HL-60 (cell line): ENCODE data around the gene MED29.

ENCODE experiments used
- DNase-seq, 2 experiments: peaks; one replicate each; pipeline ENCODE4 v3.0.0-alpha.2; 2010 to 2020; ENCODE audit warnings: low read depth in 1 of 2, low spot score in 1 of 2
- H3K27ac ChIP-seq: fragments of 250-450 bp; sonication (Bioruptor Pico); replicated peaks from 2 replicates; pipeline ENCODE4 v1.5.1; 2020; ENCODE audit warnings: mild to moderate bottlenecking, moderate library complexity
- H3K27me3 ChIP-seq: fragments of 250-450 bp; sonication (Bioruptor Pico); 2 replicates; pipeline ENCODE4 v1.5.1; 2021; ENCODE audit warnings: mild to moderate bottlenecking, moderate library complexity; ENCODE audit not compliant: insufficient read depth, poor library complexity, severe bottlenecking
- H3K4me3 ChIP-seq: replicated peaks from 2 replicates; pipeline ENCODE4 v1.5.1; 2011; ENCODE audit warnings: mild to moderate bottlenecking, control low read depth, low read length; ENCODE audit not compliant: insufficient read depth
- GABPA ChIP-seq: IDR thresholded peaks from 2 replicates; pipeline ENCODE4 v1.6.1; 2012; ENCODE audit warnings: low read depth
- POLR2AphosphoS5 ChIP-seq: IDR thresholded peaks from 2 replicates; pipeline ENCODE4 v1.6.1; 2012; ENCODE audit warnings: low read depth
- SPI1 ChIP-seq: IDR thresholded peaks from 2 replicates; pipeline ENCODE4 v1.6.1; 2012; ENCODE audit warnings: low read depth, mild to moderate bottlenecking, borderline replicate concordance
- TF ChIP-seq, protein P1 (sequence below): IDR thresholded peaks from one replicate; pipeline ENCODE4 v1.5.1; 2011; ENCODE audit warnings: low read length, control low read depth, inconsistent platforms; ENCODE audit not compliant: insufficient read depth
- TF ChIP-seq, protein P2 (sequence below): IDR thresholded peaks from 2 replicates; pipeline ENCODE4 v1.6.1; 2012; ENCODE audit warnings: low read depth; ENCODE audit not compliant: insufficient replicate concordance

The MED29 gene

DNA sequence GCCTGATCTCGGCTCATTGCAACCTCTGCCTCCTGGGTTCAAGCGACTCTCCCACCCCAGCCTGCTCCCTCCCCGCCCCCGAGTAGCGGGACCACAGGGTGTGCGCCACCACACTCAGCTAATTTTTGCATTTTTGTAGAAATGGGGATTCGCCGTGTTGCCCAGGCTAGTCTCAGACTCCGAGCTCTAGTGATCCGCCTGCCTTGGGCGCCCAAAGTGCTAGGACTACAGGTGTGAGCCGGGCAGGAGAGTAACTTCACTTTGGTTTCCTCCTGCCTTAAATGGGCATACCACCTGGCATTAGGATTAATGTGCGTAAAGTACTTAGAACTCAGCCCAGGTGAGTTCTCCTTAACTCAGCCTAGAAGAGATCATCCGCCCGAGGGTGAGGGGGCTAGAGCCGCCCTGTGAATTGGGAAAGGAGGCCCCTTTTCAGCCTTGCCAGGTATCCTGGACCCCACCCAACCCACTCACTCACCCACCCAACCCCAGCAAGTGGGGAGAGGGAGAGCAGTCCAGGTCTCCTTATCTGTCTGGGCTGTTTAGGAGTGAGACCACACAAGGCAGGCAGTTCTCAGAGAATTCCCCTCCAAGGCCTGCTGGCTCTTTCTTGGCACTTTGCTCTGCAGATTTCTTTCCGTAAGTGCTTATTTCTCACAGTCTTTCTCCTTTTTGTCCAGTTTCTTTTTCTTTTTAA, 14.2 kb downstream of the MED29 start:
- Histone ChIP-seq H3K4me3 (no peak overlapping the region), H3K27ac (no peak overlapping the region; the same call in 1 of the 2 replicates), H3K27me3 (no peaks in the 10 kb centered on the region)
- no peak for DNase-seq
- TF ChIP-seq, protein P1, sequence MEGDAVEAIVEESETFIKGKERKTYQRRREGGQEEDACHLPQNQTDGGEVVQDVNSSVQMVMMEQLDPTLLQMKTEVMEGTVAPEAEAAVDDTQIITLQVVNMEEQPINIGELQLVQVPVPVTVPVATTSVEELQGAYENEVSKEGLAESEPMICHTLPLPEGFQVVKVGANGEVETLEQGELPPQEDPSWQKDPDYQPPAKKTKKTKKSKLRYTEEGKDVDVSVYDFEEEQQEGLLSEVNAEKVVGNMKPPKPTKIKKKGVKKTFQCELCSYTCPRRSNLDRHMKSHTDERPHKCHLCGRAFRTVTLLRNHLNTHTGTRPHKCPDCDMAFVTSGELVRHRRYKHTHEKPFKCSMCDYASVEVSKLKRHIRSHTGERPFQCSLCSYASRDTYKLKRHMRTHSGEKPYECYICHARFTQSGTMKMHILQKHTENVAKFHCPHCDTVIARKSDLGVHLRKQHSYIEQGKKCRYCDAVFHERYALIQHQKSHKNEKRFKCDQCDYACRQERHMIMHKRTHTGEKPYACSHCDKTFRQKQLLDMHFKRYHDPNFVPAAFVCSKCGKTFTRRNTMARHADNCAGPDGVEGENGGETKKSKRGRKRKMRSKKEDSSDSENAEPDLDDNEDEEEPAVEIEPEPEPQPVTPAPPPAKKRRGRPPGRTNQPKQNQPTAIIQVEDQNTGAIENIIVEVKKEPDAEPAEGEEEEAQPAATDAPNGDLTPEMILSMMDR = no peak
- no peak for TF ChIP-seq POLR2AphosphoS5
- TF ChIP-seq, protein P2, sequence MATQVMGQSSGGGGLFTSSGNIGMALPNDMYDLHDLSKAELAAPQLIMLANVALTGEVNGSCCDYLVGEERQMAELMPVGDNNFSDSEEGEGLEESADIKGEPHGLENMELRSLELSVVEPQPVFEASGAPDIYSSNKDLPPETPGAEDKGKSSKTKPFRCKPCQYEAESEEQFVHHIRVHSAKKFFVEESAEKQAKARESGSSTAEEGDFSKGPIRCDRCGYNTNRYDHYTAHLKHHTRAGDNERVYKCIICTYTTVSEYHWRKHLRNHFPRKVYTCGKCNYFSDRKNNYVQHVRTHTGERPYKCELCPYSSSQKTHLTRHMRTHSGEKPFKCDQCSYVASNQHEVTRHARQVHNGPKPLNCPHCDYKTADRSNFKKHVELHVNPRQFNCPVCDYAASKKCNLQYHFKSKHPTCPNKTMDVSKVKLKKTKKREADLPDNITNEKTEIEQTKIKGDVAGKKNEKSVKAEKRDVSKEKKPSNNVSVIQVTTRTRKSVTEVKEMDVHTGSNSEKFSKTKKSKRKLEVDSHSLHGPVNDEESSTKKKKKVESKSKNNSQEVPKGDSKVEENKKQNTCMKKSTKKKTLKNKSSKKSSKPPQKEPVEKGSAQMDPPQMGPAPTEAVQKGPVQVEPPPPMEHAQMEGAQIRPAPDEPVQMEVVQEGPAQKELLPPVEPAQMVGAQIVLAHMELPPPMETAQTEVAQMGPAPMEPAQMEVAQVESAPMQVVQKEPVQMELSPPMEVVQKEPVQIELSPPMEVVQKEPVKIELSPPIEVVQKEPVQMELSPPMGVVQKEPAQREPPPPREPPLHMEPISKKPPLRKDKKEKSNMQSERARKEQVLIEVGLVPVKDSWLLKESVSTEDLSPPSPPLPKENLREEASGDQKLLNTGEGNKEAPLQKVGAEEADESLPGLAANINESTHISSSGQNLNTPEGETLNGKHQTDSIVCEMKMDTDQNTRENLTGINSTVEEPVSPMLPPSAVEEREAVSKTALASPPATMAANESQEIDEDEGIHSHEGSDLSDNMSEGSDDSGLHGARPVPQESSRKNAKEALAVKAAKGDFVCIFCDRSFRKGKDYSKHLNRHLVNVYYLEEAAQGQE = no peak
- no peak for TF ChIP-seq SPI1
- TF ChIP-seq GABPA = no peak

DNA sequence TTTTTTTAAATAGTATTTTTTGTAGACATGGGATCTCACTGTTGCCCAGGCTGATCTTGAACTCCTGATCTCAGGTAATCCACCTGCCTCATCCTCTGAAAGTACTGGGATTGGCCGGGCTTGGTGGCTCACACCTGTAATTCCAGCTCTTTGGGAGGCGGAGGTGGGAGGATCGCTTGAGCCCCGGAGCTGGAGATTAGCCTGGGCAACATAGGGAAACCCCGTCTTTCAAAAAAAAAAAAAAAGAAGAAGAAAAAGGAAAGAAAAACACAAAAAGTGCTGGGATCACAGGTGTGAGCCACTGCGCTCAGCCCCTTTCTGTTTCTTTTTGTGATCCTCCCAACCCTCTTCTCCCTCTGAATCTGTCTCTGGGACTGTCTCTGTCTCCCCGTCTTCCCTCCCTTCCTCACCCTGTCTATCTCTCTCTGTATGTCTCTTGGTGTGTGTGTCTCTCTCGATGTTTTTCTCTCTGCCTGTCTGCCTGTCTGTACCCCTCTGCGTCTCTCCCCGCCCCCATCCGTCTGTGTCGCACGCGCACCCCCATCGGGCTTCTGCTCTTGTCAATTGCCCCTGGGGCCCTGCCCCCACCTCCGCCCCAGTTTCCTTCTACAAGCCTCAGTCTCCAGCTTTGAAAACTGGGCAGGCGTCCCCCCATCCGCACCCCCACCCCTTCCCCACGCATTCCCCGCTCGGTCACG, 14.9 kb downstream of the MED29 start:
- Histone ChIP-seq H3K27ac (peak overlapping the region; percentile 87), H3K27me3 (no peaks in the 10 kb centered on the region), H3K4me3 (peak overlapping the region; percentile 91)
- peak in 1 of 2 experiments; percentile 74 for DNase-seq
- no peak for TF ChIP-seq GABPA
- TF ChIP-seq POLR2AphosphoS5 = no peak
- TF ChIP-seq SPI1 = no peak
- TF ChIP-seq, protein P2 = no peak
- TF ChIP-seq, protein P1 = no peak

DNA sequence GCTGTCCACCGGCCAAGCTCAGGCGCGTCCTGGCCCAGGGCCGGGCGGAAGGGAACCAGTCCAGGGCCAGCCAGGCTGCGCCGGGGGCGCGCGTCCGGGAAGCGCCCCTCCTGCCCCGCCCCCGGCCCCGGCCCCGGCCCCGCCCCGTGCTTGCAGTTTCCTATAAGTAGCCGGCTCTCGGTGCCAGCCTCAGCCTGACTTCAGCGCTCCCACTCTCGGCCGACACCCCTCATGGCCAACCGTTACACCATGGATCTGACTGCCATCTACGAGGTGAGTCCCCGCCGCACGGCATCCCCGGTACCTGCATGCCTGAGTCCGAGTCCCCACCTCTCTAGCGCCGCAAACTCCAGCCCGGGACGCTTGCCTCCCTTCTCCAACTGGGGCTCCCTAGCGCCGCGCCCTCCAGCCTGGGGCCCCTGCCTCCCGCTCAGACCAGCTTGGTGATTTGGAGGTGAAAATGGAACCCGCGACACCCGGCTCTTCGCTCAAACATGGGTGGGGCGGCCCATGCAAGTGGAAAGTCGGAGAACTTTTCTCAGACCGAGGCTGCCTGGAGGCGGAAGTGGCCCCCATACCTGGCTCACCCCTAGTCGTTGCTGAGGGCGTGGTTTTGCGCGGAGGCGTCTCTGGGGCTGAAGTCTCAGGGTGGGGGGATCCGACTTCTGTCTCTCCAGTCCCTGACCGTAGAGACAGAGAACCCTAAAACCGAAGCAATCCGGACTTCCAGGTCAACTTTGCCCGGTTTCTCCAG, 15.7 kb downstream of the MED29 start, which contains the start of gene ZFP36:
Gene ZFP36 (plus strand): TSS at position 192 of the 754 bp plus-strand sequence. CDS start 58 bp downstream, at position 250.
- DNase-seq = peak; percentile 80 to 92
- peak; percentile 95; the same call in 1 of the 2 replicates for TF ChIP-seq POLR2AphosphoS5
- TF ChIP-seq, protein P2 = no peak
- peak; percentile 31; the same call in 1 of the 2 replicates for TF ChIP-seq SPI1
- Histone ChIP-seq H3K27me3 (no peaks in the 10 kb centered on the region), H3K4me3 (peak within 1 kb of the TSS; percentile 91), H3K27ac (peak within 1 kb of the TSS; percentile 87)
